PFSK-1 (cell line): ENCODE results near the gene TMEM168.

Experiments used
- POLR2AphosphoS5 ChIP-seq: IDR thresholded peaks from 2 replicates; pipeline ENCODE4 v1.6.1; 2012; ENCODE audit warnings: low read depth, mild to moderate bottlenecking, control low read depth, low read length, moderate library complexity
- SIN3A ChIP-seq: IDR thresholded peaks from 2 replicates; pipeline ENCODE4 v1.6.1; 2012; ENCODE audit warnings: mild to moderate bottlenecking, low read length, moderate library complexity, borderline replicate concordance; ENCODE audit not compliant: insufficient read depth

DNA sequence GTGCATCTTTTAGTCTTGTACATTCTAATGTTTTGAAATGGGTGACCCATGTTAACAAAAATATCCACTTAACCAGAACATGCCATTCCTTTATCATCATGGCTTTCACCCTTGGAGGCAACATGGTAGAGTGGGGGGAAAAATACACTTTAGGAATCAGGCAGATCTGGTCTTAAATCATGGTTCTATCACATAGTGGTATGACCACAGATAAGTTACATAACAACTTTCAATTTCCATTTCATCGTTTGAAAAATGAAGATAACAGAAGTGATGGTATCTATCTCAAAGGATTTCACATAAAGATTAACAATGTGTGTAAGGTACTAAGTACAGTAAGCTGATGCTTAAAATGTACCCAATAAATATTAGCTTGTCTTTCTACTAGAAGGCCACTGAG is 19.0 kb downstream of the TMEM168 start:
- no peak for TF ChIP-seq SIN3A
- no peak for TF ChIP-seq POLR2AphosphoS5
